ENCODE measurements around the gene TP53TG5.
A peak's percentile ranks its signal among the peaks of the same experiment; 100 is the strongest.

Gene TP53TG5

GRCh38 chr20:45378191-45378590 lies at the start of gene TP53TG5:
TSS of gene TP53TG5 (minus strand) at chr20:45378325. CDS start at chr20:45378236, 89 bp downstream.
- no peak for DNase-seq

DNA sequence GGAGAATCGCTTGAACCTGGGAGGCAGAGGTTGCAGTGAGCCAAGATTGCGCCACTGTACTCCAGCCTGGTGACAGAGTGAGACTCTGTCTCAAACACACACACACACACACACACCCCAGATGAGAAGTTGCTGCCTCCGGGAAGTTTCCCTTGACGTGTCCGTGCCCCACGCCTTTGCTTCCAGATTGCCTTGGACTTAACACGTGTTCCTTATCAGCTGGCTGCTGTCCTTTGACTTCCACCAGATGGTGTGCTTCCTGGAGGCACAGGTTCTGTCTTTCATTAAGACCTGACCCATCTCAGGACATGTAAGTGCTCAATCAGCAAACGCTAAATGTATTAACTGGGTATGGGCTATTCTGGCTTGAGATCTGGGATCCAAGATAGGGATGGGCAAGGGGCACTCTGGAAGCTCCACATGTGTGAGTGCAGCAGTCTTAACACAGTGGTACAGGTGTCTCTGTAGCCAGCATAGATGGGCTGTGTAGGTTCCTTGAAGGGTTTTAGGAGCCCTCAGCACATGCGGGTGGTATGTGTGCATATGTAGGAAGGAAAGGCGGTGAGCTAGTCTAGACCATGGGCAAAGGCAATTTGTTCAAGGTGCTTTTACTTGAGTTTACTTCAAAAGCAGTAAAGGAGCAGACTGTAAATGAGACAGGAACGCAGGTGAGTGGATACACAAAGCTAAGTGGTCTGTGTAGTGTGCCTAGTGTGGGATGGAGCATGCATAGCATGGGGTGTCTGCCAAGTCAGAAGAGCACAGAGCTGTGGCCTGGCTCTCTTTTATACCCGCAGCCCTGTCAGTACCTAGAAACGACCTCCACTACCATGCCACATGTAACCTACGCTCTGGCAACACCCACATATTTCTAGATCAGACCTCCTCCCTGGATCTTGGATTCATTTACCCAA lies 49.4 kb upstream of the TP53TG5 start:
- no peak for DNase-seq

DNA sequence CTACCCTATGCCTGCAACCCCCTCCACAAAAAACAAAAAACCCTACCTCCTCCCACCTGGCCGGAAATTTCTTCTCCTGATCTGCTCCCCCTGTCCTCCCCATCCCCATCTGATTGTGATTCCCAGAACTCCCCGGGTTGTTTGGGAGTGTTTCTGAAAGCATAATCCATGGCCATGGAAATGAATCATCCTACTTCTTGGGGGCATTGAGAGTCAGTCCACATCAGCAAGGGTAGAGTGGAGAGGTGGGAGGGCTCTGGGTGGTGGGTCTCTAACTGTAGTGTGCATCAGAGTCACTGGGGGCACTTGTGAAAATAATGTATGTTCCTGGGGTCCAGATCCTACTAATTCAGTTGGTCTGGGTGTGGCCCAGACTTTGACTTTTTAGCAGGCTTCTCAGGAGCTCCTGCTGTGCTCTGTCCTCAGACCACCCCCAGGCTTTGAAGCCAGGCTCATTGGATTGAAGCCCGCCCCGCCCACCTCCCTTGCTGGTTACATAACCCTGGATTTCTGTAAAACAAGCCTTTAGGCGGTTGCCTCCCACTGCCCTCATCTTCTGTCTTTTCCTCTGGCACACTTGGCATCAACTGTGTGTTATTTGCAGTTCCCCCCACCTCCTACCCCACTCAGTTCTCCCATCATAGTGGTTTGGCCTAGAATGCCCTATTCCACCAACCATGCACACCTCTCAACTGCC lies 48.3 kb upstream of the TP53TG5 start:
- DNase-seq = no peak

GRCh38 chr20:45425561-45425960 lies 47.4 kb upstream of the TP53TG5 start:
- no peak for DNase-seq

DNA sequence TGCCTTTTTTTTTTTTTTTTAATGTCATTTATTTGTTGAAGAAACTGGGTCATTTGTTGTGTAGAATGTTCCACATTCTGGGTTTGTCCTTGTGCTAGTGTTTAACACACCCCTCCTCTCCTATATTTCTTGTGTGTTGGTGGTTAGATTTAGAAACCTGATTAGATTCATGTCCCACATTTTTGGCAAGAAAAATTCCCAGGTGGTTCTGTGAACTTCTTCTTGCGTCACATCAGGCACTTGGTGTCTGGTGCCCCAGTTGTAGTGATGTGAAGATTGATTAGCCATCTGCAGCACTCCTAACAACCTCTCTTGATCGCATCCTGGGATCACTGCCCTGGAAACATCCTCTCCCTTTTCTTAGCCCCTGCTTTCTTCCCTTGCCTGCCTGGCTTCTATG lies 45.6 kb upstream of the TP53TG5 start:
- no peak for DNase-seq

DNA sequence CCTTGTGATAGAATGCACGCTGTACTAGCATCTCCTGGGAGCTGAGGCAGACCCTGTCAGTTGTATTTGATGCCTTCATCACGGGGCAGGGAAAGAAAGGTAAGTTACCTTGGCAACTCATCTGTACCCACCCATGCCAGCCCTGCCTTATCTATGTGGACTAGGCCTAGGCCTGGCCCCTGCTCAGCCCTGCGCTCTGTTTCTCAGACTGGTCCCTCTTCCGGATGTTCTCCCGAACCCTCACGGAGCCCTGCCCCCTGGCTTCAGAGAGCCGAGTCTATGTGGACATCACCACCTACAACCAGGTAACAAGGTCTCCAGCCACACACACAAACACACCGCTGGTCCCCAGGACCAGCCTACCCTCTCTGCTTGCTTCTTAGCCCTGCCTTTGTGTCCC lies 42.0 kb upstream of the TP53TG5 start:
- DNase-seq = no peak

DNA sequence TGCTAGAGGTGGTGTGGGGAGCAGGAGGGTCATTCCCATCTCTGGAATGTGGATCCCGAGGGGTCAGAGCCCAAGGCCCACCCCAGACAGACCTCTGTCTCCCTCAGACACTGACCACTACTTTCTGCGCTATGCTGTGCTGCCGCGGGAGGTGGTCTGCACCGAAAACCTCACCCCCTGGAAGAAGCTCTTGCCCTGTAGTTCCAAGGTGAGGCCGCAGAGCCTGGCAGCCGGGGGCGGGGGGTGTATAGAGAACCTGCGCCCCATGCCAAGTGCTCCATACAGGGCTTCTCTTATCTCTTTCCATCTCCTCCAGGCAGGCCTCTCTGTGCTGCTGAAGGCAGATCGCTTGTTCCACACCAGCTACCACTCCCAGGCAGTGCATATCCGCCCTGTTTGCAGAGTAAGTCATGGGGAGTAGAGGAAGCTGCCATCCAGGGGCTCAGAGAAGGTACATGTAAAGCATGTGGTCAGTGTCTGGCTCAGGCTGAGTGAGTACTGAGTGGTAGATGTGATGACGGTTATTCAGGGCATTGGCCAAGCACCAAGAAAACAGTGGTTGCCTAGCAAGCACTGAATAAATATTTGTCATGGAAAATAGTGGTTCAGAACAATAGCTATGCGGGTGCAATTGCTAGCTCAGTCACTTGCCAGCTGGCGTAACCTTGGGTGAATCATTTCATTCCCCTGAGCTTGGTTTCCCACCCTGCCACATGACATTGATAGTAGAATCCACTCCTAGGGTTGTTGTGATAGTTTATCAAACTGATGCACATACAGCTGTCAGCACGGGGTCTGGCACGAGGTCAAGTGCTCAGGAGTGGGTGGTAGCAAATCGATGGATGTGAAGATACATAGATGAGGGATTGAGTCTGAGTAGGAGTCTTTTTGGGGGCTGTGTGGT lies 41.3 kb upstream of the TP53TG5 start:
- DNase-seq = no peak

GRCh38 chr20:45416917-45417316 lies 38.8 kb upstream of the TP53TG5 start:
- DNase-seq = no peak

DNA sequence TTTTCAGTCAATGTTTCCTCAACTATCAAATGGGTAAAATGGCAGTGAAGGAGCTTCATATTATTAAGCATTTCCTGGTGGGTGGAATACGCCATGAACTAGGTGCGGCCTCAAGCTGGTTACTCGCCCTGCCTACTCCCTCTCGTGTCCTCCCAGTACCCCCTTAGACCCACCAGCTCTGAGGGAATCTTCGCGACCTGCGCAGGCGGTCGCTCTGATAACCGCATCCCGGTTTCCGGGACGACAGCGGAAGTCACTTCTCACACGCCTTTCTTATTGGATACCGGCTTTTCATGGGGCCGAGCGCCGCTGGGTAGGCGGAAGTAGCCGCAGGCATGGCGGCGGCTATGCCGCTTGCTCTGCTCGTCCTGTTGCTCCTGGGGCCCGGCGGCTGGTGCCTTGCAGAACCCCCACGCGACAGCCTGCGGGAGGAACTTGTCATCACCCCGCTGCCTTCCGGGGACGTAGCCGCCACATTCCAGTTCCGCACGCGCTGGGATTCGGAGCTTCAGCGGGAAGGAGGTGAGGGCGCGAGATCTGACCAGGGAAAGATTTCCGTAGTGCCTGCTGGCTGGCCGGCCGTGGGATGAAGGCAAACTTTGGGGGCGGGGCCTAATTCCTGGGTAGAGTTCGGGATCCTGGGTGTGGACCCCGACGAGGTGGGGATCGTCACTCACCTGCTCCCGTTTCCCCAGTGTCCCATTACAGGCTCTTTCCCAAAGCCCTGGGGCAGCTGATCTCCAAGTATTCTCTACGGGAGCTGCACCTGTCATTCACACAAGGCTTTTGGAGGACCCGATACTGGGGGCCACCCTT lies 37.9 kb upstream of the TP53TG5 start, which contains the start of gene PIGT:
Gene PIGT (plus strand): TSS at position 320 of the 816 bp plus-strand sequence. CDS start 16 bp downstream, at position 336.
- DNase-seq = peak; percentile 72

GRCh38 chr20:45413479-45413878 lies 35.4 kb upstream of the TP53TG5 start:
- no peak for DNase-seq

DNA sequence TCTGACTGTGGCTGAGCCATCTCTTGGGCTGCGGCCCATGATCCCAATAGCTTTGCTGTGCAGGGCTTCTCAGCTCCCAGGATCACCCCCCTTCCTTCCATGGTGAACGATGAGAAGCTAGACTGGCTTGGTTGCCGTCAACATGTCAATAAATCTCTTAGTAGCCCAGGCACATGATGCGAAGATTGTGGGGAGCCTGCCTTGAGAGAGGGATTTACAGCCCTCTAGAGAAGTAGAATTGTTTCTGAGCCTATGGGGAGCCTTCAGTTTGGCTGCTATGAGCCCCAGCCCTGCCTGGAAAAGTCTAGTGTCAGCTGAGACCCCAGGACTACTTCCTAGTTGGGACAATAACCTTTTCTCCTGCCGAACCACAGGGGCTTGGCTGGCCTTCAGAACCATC lies 34.5 kb upstream of the TP53TG5 start:
- DNase-seq = no peak

- DNase-seq = no peak
Observed at GRCh38 chr20:45410887-45411286, 32.8 kb upstream of the TP53TG5 start.

- no peak for DNase-seq
Observed at GRCh38 chr20:45409521-45410272, 31.6 kb upstream of the TP53TG5 start.

DNA sequence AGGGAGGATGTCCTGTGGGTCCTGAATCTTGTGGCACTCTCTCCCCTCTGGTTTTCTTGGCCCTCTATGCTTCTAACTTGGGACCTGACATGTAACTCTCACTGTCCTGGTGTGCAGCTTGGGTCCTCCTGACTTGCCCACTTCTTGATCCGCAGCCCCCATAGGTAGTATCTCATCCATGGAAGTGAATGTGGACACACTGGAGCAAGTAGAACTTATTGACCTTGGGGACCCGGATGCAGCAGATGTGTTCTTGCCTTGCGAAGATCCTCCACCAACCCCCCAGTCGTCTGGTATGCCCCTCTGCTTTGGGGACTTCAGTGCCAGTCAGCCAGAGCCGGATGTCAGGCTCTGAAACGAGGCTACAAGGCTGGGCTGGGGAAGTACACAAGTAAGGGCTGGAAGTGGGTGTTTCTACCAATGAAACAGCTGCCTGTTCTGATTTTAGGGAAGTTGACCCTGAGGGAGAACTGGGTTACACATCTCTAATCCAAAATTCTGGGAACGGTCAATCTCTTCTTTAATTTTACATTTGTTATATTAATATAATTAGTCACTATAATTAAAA lies 30.6 kb upstream of the TP53TG5 start:
- DNase-seq = no peak

DNA sequence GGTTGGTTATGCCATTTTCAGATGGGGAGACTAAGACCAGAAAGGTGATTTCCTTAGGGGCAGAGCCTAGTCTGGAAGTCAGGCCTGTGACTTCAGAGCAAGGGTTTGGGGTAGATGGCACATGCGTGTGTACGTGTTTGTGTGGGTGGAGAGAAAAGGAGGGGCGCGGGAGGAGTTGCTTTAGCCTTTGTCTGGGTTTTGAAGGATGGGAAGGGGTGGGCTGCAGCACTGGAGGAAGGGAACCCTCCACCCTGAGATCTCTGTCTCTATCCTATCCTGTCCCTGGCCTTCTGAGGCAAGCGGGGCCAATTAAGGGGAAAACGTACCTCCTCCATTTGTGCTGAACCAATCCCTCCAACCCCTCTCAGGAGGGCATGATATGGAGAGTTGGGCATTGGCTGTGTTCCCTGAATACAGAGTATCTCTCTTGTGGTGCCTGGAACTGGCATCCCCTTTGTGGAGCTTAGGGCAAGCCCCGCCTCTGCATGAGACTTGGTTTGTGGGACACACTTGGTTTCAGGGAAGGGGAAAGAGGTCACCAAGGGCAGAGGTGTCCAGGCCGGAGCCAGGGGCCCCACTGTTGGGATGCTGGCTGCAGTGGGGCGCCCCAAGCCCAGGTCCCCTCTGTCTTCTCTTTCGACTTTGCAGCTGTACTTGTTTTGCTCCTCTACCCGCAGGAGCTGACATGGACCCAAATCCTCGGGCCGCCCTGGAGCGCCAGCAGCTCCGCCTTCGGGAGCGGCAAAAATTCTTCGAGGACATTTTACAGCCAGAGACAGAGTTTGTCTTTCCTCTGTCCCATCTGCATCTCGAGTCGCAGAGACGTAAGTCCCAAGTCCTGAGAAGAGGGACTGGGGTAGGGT lies 29.9 kb upstream of the TP53TG5 start, which contains the start of gene DBNDD2:
Gene DBNDD2 (plus strand): TSS at position 507 of the 863 bp plus-strand sequence. CDS start 179 bp downstream, at position 686.
- DNase-seq = no peak

- DNase-seq = no peak
Observed at GRCh38 chr20:45407067-45407745, 29.1 kb upstream of the TP53TG5 start.

DNA sequence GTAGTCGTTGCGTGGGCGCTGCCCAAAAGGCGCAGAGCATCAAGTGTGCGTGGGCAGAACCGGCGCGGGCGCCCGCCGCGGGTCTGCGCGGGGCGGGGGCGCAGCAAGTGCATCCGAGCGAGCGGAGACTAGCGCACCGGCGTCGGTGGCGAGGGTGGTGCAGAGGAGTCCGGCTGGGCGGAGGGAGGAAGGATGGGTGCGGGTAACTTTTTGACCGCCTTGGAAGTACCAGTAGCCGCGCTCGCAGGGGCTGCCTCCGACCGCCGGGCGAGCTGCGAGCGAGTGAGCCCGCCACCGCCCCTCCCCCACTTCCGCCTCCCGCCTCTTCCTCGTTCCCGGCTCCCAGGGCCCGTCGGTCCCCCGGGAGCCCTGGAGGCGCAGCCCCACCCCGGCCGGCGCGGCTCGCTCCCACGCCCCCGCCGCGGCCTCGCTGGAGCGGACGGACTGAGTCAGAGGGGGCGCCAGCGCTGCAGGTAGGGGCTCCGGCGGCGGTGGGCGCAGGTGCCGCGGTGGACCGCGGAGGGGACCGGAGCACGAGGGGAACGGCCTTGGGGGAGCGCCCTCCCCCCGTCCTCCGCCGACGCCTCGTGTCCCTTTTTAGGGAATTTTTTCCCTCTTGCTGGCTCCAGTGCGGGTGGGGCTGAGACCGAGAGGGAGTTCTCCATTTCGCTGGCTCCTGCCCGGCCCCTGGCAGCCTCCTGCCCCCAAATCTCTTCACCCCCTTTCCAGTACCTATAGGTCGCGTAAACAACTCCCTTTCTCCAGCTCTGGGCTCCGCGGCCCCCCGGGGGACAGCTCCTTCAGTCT lies 28.3 kb upstream of the TP53TG5 start:
- no peak for DNase-seq

DNA sequence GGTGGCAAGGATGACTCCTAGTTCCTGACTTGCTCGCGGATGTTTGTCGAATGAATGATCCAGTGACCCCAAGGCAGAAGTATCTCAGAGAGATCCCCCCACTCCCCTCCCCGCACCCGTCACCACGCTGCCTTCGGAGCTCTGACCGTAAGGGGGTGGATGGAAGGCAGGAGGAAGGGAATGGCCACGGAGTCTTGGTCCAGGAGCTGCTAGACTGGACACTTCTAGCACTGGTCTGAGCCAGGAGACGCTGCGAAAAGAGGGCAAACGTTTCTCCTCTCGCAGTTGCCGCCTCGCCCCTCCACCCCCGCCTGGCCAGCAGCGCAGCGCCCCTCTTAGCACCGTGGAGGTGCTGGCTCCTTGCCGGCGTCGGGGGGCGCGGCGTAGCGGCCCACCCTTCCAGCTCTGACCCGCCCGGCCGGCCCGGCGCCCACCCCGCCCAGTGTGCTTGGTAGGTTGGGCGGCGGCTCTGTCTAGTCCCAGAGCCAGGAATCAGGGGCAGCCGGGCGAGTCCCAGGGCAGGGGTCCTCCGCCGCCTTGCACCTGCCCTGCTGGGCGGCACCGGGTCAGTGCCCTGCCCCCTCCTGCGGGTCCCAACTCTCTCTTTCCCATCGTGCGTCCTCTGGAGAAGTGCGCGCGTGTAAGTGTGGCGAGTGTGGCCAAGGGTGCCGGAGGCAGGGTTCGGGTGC lies 27.6 kb upstream of the TP53TG5 start:
- no peak for DNase-seq

Data from DMS 273 treated with DMSO at 0.1 percent for 48 hours (cell line).